HG03457 (cell line): Measurements from ENCODE around the gene TTC22.
A peak's percentile ranks its signal among the peaks of the same experiment; 100 is the strongest.
"Not testable (repeated sequence)": the region's sequence is repeated elsewhere in the genome, so short reads cannot be mapped to it uniquely, and the experiment has no call there.

ENCODE experiments used
- ATAC-seq: cut with Tn5 transposase; IDR thresholded peaks from one replicate; pipeline ENCODE4 v1.9.1; 2021; ENCODE audit warnings: moderate number of reproducible peaks; ENCODE audit not compliant: unreplicated experiment

TTC22 gene

DNA sequence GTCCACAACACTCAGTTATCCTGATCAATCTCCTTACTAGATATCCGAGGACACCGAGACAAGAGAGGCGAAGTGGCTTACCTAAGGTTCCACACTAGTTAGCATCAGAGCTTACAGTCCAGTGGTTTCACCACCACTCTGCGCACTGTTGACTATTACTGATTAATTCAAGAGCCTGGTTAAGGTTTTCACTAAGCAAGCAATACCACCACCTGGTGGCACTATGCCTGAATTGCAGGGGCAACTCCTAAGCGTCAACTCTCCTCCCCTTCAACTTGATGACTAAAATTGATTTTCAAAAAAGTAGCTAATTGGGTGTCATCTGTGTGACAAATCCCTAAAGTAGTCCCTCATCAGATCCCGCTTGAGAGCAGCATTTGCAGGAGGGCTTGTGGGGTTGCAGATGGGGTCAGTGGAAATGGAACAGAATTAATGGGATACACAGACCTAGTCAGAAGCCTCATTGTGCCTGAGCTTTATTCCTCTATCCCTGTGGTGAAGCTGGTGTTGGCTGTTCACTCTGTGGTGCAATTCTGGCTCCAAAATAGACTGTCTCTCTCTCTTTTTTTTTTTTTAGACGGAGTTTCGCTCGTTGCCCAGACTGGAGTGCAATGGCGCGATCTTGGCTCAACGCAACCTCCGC, 9.1 kb downstream of the TTC22 start:
- ATAC-seq, result no peak

- no peak for ATAC-seq
Measured at GRCh38 chr1:54788459-54788858, 12.7 kb downstream of the TTC22 start.

GRCh38 chr1:54787604-54788003, 13.5 kb downstream of the TTC22 start:
- ATAC-seq, result no peak

DNA sequence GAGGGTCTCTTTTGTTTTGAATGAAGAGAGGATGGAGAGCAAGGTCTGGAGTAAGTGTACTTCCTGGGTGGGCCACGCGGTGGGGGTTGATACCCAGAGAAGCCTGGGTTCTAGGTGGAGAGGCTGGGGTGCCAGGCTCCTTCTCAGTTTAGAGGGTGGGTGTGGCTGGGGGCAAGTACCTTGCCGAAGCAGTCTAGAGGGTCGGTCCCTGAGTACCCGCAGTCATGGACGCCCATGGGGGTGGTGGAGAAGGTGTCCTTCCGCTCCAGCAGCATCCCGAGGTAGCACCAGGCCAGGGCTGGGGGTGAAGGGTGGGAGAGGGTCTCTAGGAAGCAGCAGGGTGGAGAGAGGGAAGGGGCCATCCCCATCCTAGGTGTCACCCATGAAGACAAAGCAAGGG, 14.3 kb downstream of the TTC22 start:
- ATAC-seq, result no peak

- ATAC-seq, result no peak
Measured at GRCh38 chr1:54784066-54784465, 17.1 kb downstream of the TTC22 start.

GRCh38 chr1:54782588-54782987, 18.5 kb downstream of the TTC22 start:
- ATAC-seq, result no peak

GRCh38 chr1:54782156-54782555, 19.0 kb downstream of the TTC22 start:
- ATAC-seq, result no peak

- no peak for ATAC-seq
Measured at GRCh38 chr1:54781023-54781723, 19.9 kb downstream of the TTC22 start.

- ATAC-seq, result no peak
Measured at GRCh38 chr1:54777431-54777830, 23.7 kb downstream of the TTC22 start.

GRCh38 chr1:54777011-54777410, 24.1 kb downstream of the TTC22 start:
- ATAC-seq, result no peak

DNA sequence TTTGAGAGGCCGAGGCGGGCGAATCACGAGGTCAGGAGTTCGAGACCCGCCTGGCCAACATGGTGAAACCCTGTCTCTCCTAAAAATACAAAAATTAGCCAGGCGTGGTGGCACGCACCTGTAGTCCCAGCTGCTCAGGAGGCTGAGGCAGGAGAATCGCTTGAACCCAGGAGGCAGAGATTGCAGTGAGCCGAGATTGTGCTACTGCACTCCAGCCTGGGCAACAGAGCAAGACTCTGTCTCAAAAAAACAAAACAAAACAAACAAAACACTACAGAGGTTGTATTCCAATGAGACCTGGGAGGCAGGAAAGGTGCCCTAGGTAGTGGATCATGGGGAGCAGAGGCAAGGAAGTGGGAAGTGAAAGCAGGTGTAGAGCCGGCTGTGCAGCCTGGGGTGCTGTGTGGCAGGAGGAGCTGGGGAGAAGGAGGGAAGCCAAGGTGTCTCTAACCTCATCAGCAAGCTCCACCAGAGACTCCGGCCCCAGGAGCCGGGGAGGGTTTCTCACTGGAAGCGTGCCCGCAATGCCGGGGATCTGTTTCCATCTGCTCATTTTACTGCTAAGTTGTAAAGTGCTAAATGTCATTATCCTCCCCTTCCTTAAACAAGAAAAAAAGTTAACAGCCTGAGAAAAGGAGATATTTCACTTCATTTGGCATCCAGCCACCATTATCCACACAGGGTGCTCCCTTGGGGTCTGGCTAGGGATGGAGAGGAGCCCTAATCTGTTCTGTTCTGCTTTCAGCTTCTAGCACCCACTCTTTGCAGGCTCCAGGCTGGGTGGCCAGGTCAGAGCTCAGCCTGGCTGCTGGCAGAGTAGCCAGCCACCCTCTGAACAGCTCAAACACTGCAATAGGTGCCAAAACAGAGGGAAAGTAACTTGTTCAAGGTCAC, 25.0 kb downstream of the TTC22 start:
- not testable (repeated sequence) for ATAC-seq

GRCh38 chr1:54774820-54775498, 26.2 kb downstream of the TTC22 start:
- no peak for ATAC-seq

- ATAC-seq, result no peak
Measured at GRCh38 chr1:54772951-54773350, 28.2 kb downstream of the TTC22 start.

- ATAC-seq, result no peak
Measured at GRCh38 chr1:54768093-54768492, 33.0 kb downstream of the TTC22 start.

GRCh38 chr1:54767526-54767925, 33.6 kb downstream of the TTC22 start:
- no peak for ATAC-seq

GRCh38 chr1:54766726-54767125, 34.4 kb downstream of the TTC22 start:
- no peak for ATAC-seq

- no peak for ATAC-seq
Measured at GRCh38 chr1:54764922-54765561, 36.1 kb downstream of the TTC22 start.

DNA sequence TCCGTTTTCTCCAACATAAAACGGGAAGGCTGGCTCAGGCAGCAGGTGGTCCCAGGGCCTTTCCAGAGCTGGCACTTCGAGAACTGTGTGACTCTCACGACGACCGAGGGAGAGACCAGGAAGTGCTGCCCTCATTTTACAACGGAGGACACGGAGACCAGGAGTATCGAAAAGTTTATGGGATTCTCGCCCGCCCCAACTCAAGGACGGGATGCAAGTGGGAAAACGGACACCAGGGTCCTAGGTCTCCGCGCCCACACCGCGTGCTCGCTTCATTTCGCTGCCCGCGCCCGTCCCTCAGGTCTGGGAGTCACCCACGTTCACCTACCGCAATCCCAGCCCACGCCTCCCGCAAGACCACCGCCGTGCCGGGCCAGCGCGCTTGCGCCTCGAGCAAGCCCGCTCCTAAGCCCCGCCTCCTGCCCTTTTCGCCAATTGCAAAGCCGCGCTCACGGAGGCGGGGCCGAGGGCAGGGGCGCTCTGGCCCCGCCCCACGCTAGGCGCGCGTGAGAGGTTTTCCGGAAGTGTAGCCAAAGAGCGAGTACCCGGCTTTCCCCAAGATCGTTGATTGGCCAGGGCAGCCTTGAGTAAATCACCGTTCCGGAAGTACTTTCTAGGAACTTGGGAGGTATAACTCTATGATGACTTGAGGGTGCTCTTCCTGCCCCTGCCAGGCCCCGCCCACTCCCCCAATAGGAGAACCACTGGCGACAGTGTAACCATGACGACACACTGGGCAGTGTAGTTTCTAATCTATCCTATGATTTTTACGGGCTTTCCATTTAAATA, 36.8 kb downstream of the TTC22 start, which contains the start of gene PARS2:
Gene PARS2, minus strand, starts transcription at position 391 of the 789 bp plus-strand sequence. CDS start 5,362 bp downstream, outside the sequence.
- peak; percentile 91 for ATAC-seq

GRCh38 chr1:54763816-54764132, 37.3 kb downstream of the TTC22 start:
- ATAC-seq, result no peak
